Caco-2 (cell line): Measurements from ENCODE around the gene AHNAK. TPM values are rescaled to one million over a fixed set of nuclear protein-coding genes. Genes with fewer than 3 reads are reported as not detected.

Source experiments
- BruUV-seq: library from RNA; stranded (reverse); fragments of 400-500 nt; replicated peaks from 2 replicates; lab custom pipeline; 2021; lab: Mats Ljungman, UMichigan
- CTCF ChIA-PET: fragments of 300-600 bp; sonication (Branson Sonifier 250); formaldehyde crosslinking; loops from one replicate; lab custom pipeline; 2022; ENCODE audit warnings: antibody characterized with exemption; lab: Charles Lee
- POLR2A ChIA-PET: fragments of 300-600 bp; sonication (Branson Sonifier 250); formaldehyde crosslinking; loops from one replicate; lab custom pipeline; 2022; ENCODE audit warnings: antibody characterized with exemption; lab: Charles Lee
- DNase-seq, 2 experiments: peaks; one replicate each; pipeline versions ENCODE4 v3.0.0 to v3.0.0-alpha.2; 2020 to 2022
- H3K27me3 ChIP-seq: replicated peaks from 2 replicates; pipeline ENCODE4 v1.6.0; 2011; ENCODE audit warnings: low read length; ENCODE audit not compliant: control insufficient read depth, insufficient read depth
- H3K36me3 ChIP-seq: 2 replicates; pipeline ENCODE4 v1.5.1; 2011; ENCODE audit warnings: low read length; ENCODE audit not compliant: control insufficient read depth, insufficient read depth
- H3K4me1 ChIP-seq: fragments of 250-450 bp; sonication (Bioruptor Pico); 2 replicates; pipeline ENCODE4 v1.5.1; 2020; ENCODE audit warnings: mild to moderate bottlenecking
- H3K4me3 ChIP-seq: 2 replicates; pipeline ENCODE4 v1.5.1; 2011; ENCODE audit warnings: low read depth, mild to moderate bottlenecking, control low read depth, low read length
- H3K9me3 ChIP-seq: fragments of 250-450 bp; sonication (Bioruptor Pico); 2 replicates; pipeline ENCODE4 v1.5.1; 2020; ENCODE audit warnings: mild to moderate bottlenecking, moderate library complexity
- H3K27ac Mint-ChIP-seq: one replicate; pipeline ENCODE4 v1.8.0; 2022; ENCODE audit warnings: mixed read lengths; ENCODE audit not compliant: unreplicated experiment
- H3K27me3 Mint-ChIP-seq: one replicate; pipeline ENCODE4 v1.8.0; 2022; ENCODE audit warnings: mixed read lengths; ENCODE audit not compliant: insufficient read depth, unreplicated experiment
- H3K36me3 Mint-ChIP-seq: one replicate; pipeline ENCODE4 v1.8.0; 2022; ENCODE audit warnings: mild to moderate bottlenecking, mixed read lengths; ENCODE audit not compliant: insufficient read depth, unreplicated experiment
- H3K4me1 Mint-ChIP-seq: one replicate; pipeline ENCODE4 v1.8.0; 2022; ENCODE audit warnings: low read depth, mixed read lengths; ENCODE audit not compliant: unreplicated experiment
- H3K4me3 Mint-ChIP-seq: one replicate; pipeline ENCODE4 v1.8.0; 2022; ENCODE audit warnings: mild to moderate bottlenecking, moderate library complexity, mixed read lengths; ENCODE audit not compliant: unreplicated experiment
- H3K9me3 Mint-ChIP-seq: one replicate; pipeline ENCODE4 v1.8.0; 2022; ENCODE audit warnings: mixed read lengths; ENCODE audit not compliant: unreplicated experiment
- CTCF ChIP-seq, 2 experiments: fragments of 200-600 bp in 1 of 2; IDR thresholded peaks; 1 replicate in 1 of 2; 2 replicates in 1 of 2; pipeline versions ENCODE4 v1.5.1 to v1.8.0; 2011 to 2022; ENCODE audit warnings: antibody characterized with exemption in 1 of 2, control low read depth in 1 of 2, inconsistent platforms in 1 of 2, low read depth in 1 of 2, low read length in 1 of 2, mild to moderate bottlenecking in 1 of 2, moderate library complexity in 1 of 2; ENCODE audit not compliant: insufficient read depth in 1 of 2, severe bottlenecking in 1 of 2, unreplicated experiment in 1 of 2
- intact Hi-C: fragments of 100-400 bp; cut with micrococcal nuclease; formaldehyde crosslinking; loops from one replicate; pipeline ENCODE4 v1.10.0; 2022; ENCODE audit not compliant: unreplicated experiment
- total RNA-seq: library from RNA; stranded (reverse); gene quantifications from 2 replicates; pipeline ENCODE4 v1.2.3, GENCODE V29; 2022

The AHNAK gene
- total RNA-seq, 1 experiment from 2014 or later: 312 TPM

GRCh38 chr11:62472063-62472884, 74.3 kb downstream of the AHNAK start:
- Mint-ChIP-seq H3K36me3 (no peaks in the 10 kb centered on the region), H3K4me1 (peaks cover 27% of the 10 kb centered on the region), H3K4me3 (peak overlapping the region; percentile 27), H3K27ac (peak overlapping the region; percentile 93), H3K27me3 (no peaks in the 10 kb centered on the region), H3K9me3 (no peaks in the 10 kb centered on the region)
- no peak for TF ChIP-seq CTCF (IDR thresholded peaks at IDR 0.05; ENCODE audit: insufficient read depth in 1 of 2, low read depth in 1 of 2, low read length in 1 of 2, severe bottlenecking in 1 of 2, unreplicated experiment in 1 of 2)
- ChIA-PET POLR2A (no interaction called here), CTCF (interaction anchor here (1.0 kb wide), 1 partner anchor 70 kb away, joined by 3 read pairs; no protein-coding TSS in a partner anchor)
- Histone ChIP-seq H3K36me3 (no peaks in the 10 kb centered on the region), H3K4me3 (no peak overlapping the region), H3K4me1 (peaks cover 48% of the 10 kb centered on the region), H3K27me3 (no peaks in the 10 kb centered on the region), H3K9me3 (no peaks in the 10 kb centered on the region)
- peak; percentile 75 to 84 for DNase-seq
- no TSS peak for BruUV-seq
- intact Hi-C loops: no loop called here

GRCh38 chr11:62471603-62472002, 75.0 kb downstream of the AHNAK start:
- ChIA-PET POLR2A (no interaction called here), CTCF (interaction anchor here (1.0 kb wide), 1 partner anchor 71 kb away, joined by 3 read pairs; no protein-coding TSS in a partner anchor)
- Histone ChIP-seq H3K4me3 (no peak overlapping the region), H3K9me3 (no peaks in the 10 kb centered on the region), H3K36me3 (no peaks in the 10 kb centered on the region), H3K27me3 (no peaks in the 10 kb centered on the region), H3K4me1 (peaks cover 55% of the 10 kb centered on the region)
- intact Hi-C loops: no loop called here
- Mint-ChIP-seq H3K27me3 (no peaks in the 10 kb centered on the region), H3K4me1 (peaks cover 28% of the 10 kb centered on the region), H3K27ac (peak overlapping the region; percentile 93), H3K9me3 (no peaks in the 10 kb centered on the region), H3K4me3 (no peak overlapping the region), H3K36me3 (no peaks in the 10 kb centered on the region)
- DNase-seq: no peak
- TSS peak; percentile 32 for BruUV-seq
- TF ChIP-seq CTCF (IDR thresholded peaks at IDR 0.05; ENCODE audit: insufficient read depth in 1 of 2, low read depth in 1 of 2, low read length in 1 of 2, severe bottlenecking in 1 of 2, unreplicated experiment in 1 of 2): no peak

GRCh38 chr11:62468577-62468976, 78.0 kb downstream of the AHNAK start:
- no peak for DNase-seq
- no peaks in the 10 kb centered on the region for H3K27me3 Mint-ChIP-seq
- TF ChIP-seq CTCF (IDR thresholded peaks at IDR 0.05; ENCODE audit: insufficient read depth in 1 of 2, low read depth in 1 of 2, low read length in 1 of 2, severe bottlenecking in 1 of 2, unreplicated experiment in 1 of 2): no peak
- Histone ChIP-seq H3K36me3 (no peaks in the 10 kb centered on the region), H3K9me3 (no peaks in the 10 kb centered on the region), H3K4me3 (no peak overlapping the region), H3K4me1 (peaks cover 49% of the 10 kb centered on the region), H3K27me3 (no peaks in the 10 kb centered on the region)
- ChIA-PET CTCF (interaction anchor here (0.9 kb wide), 1 partner anchor 74 kb away, joined by 6 read pairs; no protein-coding TSS in a partner anchor), POLR2A (no interaction called here)
- intact Hi-C loops: loop anchor here (5.0 kb wide), 1 partner anchor 41 kb away; no protein-coding TSS in a partner anchor
- peaks cover 8% of the 10 kb centered on the region for H3K36me3 Mint-ChIP-seq
- no TSS peak for BruUV-seq
- H3K4me1 Mint-ChIP-seq: peaks cover 35% of the 10 kb centered on the region
- no peak overlapping the region for H3K4me3 Mint-ChIP-seq
- no peaks in the 10 kb centered on the region for H3K9me3 Mint-ChIP-seq
- peak overlapping the region; percentile 67 for H3K27ac Mint-ChIP-seq
